Umbilical cord (tissue), 2 donors: ENCODE results near the gene DGKQ. TPM values are rescaled to one million over a fixed set of nuclear protein-coding genes. Genes with fewer than 3 reads are reported as not detected.
"Not testable (repeated sequence)": the region's sequence is repeated elsewhere in the genome, so short reads cannot be mapped to it uniquely, and the experiment has no call there.

Experiments used
- DNase-seq: peaks from one replicate; pipeline ENCODE4 v3.0.0-alpha.2; 2015; ENCODE audit warnings: low spot score
- total RNA-seq: library from RNA; depleted of rRNA; stranded (reverse); fragments of >200 nt; gene quantifications from one replicate; pipeline ENCODE4 v1.2.3, GENCODE V29; 2014; ENCODE audit warnings: low replicate concordance; ENCODE audit not compliant: insufficient read depth

The DGKQ gene
- total RNA-seq, 1 donor from 2014 or later: 5.3 TPM

- no peak for DNase-seq
Measured at GRCh38 chr4:982291-982690, 8.9 kb upstream of the DGKQ start.

DNA sequence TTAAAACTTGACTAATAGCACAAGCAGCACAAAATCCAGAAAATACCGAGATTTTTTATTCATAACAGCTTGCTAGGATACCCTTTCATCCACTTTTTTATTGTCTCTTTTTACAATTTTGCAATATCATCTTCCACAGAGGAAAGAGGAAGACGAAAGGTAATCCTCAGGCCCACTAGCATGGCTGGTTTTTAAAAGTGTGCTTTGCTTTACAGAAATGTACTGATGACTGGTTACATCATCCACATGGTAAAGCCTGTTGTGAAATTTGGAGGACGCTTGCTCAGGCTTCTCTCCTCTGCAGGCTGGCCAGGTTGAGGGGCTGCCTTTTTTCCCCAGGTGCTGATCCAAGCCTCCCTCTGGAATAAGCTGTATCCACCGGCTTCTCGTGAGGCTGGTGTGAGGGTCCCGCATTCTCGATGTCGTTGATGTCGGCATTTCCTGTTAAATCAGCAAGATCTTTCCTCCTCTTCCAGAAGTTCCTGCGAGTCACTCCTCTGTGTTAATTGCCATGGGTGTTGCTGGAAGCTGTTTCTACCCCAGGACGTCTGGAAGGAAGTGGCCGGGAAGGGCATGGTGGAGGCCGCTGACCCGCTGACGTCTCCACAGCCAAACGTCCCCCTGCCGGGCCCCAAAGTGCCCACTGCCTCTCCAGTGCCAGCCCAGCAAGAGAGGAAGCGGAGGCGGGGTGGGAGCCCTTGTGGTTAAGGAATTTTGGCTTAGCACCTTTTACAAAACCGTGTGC lies 5.8 kb upstream of the DGKQ start:
- peak; percentile 85 for DNase-seq

- not testable (repeated sequence) for DNase-seq
Measured at GRCh38 chr4:976016-976415, 2.6 kb upstream of the DGKQ start.

DNA sequence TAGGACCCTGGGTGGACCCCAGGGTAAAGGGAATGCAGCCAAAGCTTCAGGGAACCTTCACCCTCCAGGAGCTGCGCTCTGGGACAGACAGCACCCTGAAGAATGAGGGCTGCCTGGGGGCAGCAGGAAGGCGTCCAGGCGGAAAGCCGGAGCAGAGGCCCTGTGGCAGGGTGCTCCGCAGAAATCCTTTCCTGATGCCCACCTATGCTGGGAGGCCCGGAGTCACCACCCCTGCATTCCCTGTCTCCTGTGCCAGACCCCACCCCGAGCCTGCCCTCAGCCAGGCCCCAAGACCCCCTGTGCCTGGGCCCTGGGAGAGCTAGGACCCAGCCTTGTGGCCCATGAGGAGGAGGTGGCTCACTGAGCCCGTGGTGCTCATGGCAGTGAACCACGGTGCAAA lies 1.3 kb upstream of the DGKQ start:
- DNase-seq: no peak

- DNase-seq: no peak
Measured at GRCh38 chr4:972651-973424, 531 bp downstream of the DGKQ start.

DNA sequence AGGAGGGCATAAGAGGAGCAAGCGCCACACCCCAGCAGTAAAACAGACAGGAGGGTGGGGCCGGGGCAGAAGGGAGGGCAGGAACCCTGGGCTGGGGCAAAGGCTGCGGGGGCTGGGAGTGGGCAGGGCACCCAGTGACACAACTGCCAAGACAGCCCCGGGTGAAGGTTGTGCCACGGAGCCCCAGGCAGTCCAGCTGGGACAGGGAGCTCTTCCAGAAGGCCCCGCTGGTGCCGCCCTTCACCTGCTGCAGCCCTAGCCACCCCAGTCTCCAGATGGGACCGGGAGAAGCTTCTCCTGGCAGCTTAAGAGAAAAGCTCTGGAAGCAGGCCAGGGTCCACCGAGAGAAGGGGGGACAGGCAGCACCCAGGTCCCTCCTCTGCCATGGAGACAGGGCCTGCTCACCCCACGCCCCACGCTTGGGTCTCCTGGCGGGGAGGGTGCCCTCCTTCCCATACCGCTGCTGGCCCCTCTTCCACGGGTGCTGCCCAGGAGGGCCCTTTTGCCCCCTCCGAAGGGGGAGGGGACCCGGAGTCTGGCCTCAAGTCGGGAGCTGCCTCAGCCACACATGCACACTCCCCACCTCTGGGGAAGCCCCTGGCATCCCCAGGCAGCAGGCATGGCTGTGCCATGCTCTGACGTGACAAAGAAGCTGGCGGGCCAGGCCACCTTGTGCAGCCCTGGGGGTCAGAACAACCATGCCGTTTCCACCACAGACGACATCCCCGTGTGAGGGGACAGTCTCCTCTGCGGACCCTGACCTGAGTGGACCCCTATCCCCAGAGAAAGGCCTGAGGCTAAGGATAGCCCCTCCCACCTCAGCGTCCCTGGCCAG lies 1.5 kb downstream of the DGKQ start:
- DNase-seq: no peak

DNA sequence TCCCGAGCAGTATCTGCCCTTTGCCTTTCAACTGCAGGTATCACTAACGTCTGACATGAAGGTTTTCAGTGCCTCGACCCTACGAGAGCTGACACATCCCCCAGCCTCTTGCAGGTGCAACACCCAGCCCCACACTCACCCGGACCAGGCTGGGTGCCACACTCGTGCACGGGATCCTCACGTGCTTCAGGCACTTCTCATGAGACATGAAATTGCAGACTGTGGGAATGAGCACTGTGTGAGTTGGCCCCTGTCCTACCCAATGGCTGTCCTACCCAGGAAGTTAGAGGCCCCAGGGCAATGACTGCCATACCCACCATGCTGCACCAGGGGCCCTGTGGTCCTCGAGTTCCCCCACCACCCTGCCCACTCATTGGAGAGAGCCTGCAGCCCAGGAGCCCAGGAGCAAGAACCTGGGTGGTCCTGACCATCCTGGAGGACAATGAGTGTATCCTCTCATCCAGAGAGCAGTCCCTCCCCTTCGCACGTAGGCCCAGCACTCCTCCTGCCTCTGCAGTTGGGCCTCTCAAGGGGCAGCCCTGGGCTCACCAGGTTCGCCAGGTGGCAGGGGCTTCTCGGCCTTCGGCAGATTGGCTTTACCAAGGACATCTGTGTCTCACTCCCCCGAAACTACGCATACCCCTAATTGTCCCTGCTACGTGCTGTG lies 2.4 kb downstream of the DGKQ start:
- no peak for DNase-seq

- DNase-seq: no peak
Measured at GRCh38 chr4:970046-970745, 3.2 kb downstream of the DGKQ start.

GRCh38 chr4:968621-969394 lies 4.6 kb downstream of the DGKQ start:
- peak; percentile 24 for DNase-seq

DNA sequence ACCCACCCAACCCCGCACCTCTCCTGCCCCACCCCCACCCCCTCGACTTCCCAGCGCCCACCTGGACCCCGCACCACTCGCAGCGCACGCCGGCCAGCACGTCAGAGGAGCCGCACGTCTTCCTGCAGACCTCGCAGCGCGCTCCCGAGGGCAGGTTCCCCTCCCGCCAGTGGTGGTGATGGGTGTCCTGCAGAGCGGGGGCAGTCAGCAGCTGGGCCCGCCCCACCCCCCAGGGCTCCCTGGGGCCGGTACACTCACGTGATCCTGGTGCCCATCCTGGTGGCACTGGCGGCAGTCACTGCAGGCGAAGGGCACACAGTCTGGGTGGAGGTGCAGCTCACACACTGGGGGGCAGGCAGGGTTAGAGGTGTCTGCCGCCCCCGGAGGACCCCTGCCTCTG lies 5.1 kb downstream of the DGKQ start:
- DNase-seq: no peak

- DNase-seq: no peak
Measured at GRCh38 chr4:967113-968104, 6.0 kb downstream of the DGKQ start.

GRCh38 chr4:966266-967112 lies 6.9 kb downstream of the DGKQ start:
- DNase-seq: no peak

- DNase-seq: no peak
Measured at GRCh38 chr4:965766-966134, 7.6 kb downstream of the DGKQ start.

GRCh38 chr4:965048-965765 lies 8.2 kb downstream of the DGKQ start:
- no peak for DNase-seq

GRCh38 chr4:964346-965025 lies 8.9 kb downstream of the DGKQ start:
- no peak for DNase-seq

GRCh38 chr4:963276-964225 lies 9.8 kb downstream of the DGKQ start:
- DNase-seq: no peak
